ENCODE results near the gene ZNF346.

GRCh38 chr5:177083357-177083756, 60.9 kb downstream of the ZNF346 start:
- TF ChIP-seq ZNF792 (tag by site-specific recombination; IDR thresholded peaks at IDR 0.05) (no peak), ZNF121 (tag by site-specific recombination; IDR thresholded peaks at IDR 0.05) (no peak), KLF16 (tag by site-specific recombination; IDR thresholded peaks at IDR 0.05) (no peak), ZNF341 (tag by site-specific recombination; IDR thresholded peaks at IDR 0.05; ENCODE audit: low read depth) (no peak), PRDM6 (tag by site-specific recombination; IDR thresholded peaks at IDR 0.05) (no peak), MZF1 (tag by site-specific recombination; IDR thresholded peaks at IDR 0.05; ENCODE audit: borderline replicate concordance) (no peak), ZNF16 (tag by site-specific recombination; IDR thresholded peaks at IDR 0.05; ENCODE audit: low read depth) (no peak), SALL2 (tag by site-specific recombination; IDR thresholded peaks at IDR 0.05; ENCODE audit: borderline replicate concordance) (no peak)
- TF ChIP-seq, protein P1, sequence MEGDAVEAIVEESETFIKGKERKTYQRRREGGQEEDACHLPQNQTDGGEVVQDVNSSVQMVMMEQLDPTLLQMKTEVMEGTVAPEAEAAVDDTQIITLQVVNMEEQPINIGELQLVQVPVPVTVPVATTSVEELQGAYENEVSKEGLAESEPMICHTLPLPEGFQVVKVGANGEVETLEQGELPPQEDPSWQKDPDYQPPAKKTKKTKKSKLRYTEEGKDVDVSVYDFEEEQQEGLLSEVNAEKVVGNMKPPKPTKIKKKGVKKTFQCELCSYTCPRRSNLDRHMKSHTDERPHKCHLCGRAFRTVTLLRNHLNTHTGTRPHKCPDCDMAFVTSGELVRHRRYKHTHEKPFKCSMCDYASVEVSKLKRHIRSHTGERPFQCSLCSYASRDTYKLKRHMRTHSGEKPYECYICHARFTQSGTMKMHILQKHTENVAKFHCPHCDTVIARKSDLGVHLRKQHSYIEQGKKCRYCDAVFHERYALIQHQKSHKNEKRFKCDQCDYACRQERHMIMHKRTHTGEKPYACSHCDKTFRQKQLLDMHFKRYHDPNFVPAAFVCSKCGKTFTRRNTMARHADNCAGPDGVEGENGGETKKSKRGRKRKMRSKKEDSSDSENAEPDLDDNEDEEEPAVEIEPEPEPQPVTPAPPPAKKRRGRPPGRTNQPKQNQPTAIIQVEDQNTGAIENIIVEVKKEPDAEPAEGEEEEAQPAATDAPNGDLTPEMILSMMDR (tag by site-specific recombination; IDR thresholded peaks at IDR 0.05), result no peak
- TF ChIP-seq, protein P2, sequence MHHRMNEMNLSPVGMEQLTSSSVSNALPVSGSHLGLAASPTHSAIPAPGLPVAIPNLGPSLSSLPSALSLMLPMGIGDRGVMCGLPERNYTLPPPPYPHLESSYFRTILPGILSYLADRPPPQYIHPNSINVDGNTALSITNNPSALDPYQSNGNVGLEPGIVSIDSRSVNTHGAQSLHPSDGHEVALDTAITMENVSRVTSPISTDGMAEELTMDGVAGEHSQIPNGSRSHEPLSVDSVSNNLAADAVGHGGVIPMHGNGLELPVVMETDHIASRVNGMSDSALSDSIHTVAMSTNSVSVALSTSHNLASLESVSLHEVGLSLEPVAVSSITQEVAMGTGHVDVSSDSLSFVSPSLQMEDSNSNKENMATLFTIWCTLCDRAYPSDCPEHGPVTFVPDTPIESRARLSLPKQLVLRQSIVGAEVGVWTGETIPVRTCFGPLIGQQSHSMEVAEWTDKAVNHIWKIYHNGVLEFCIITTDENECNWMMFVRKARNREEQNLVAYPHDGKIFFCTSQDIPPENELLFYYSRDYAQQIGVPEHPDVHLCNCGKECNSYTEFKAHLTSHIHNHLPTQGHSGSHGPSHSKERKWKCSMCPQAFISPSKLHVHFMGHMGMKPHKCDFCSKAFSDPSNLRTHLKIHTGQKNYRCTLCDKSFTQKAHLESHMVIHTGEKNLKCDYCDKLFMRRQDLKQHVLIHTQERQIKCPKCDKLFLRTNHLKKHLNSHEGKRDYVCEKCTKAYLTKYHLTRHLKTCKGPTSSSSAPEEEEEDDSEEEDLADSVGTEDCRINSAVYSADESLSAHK (tag by site-specific recombination; IDR thresholded peaks at IDR 0.05), result no peak

Data from HEK293 (cell line).